OCI-LY7 (cell line): Measurements from ENCODE around the gene REEP6. TPM values are rescaled to one million over a fixed set of nuclear protein-coding genes. Genes with fewer than 3 reads are reported as not detected.

Experiments
- BruUV-seq: library from RNA; stranded (reverse); fragments of 400-500 nt; replicated peaks from 2 replicates; lab custom pipeline; 2021; lab: Mats Ljungman, UMichigan
- CTCF ChIA-PET: fragments of 300-600 bp; sonication (Branson Sonifier 250); formaldehyde crosslinking; loops from one replicate; lab custom pipeline; 2022; ENCODE audit warnings: antibody characterized with exemption; ENCODE audit not compliant: unreplicated experiment; lab: Charles Lee
- POLR2A ChIA-PET: fragments of 300-600 bp; sonication (Branson Sonifier 250); formaldehyde crosslinking; loops from one replicate; lab custom pipeline; 2022; ENCODE audit warnings: antibody characterized with exemption; lab: Charles Lee
- DNase-seq: peaks from one replicate; pipeline ENCODE4 v3.0.0-alpha.2; 2015; ENCODE audit warnings: low spot score
- H2AFZ ChIP-seq: fragments of 200-600 bp; sonication (generic), shearing (Covaris generic); 2 replicates; pipeline ENCODE4 v1.6.1; 2014; ENCODE audit warnings: mild to moderate bottlenecking, antibody characterized with exemption, low read length, moderate library complexity
- H3K27ac ChIP-seq: fragments of 200-600 bp; sonication (generic); 2 replicates; pipeline ENCODE4 v1.5.1; 2014; ENCODE audit warnings: mixed run types, low read depth, mild to moderate bottlenecking, moderate library complexity, low read length, inconsistent platforms; ENCODE audit not compliant: poor library complexity, severe bottlenecking
- H3K36me3 ChIP-seq: fragments of 200-600 bp; sonication (generic); 2 replicates; pipeline ENCODE4 v1.6.1; 2014; ENCODE audit warnings: mild to moderate bottlenecking, antibody characterized with exemption, low read length, moderate library complexity, mixed read lengths; ENCODE audit not compliant: insufficient read depth
- H3K4me1 ChIP-seq: fragments of 200-600 bp; sonication (generic); 2 replicates; pipeline ENCODE4 v1.5.1; 2014; ENCODE audit warnings: mild to moderate bottlenecking, low read length; ENCODE audit not compliant: insufficient read depth, poor library complexity, severe bottlenecking
- H3K4me2 ChIP-seq: fragments of 200-600 bp; sonication (generic); 2 replicates; pipeline ENCODE4 v1.6.1; 2014; ENCODE audit warnings: mild to moderate bottlenecking, low read length
- H3K4me3 ChIP-seq: fragments of 200-600 bp; sonication (generic); 2 replicates; pipeline ENCODE4 v1.5.1; 2014; ENCODE audit warnings: mild to moderate bottlenecking, low read depth, low read length; ENCODE audit not compliant: poor library complexity, severe bottlenecking
- H3K79me2 ChIP-seq: fragments of 200-600 bp; sonication (generic); 2 replicates; pipeline ENCODE4 v1.6.1; 2016; ENCODE audit warnings: low read depth, mild to moderate bottlenecking, low read length, moderate library complexity, mixed read lengths; ENCODE audit not compliant: insufficient read depth
- H3K9me2 ChIP-seq: fragments of 200-600 bp; sonication (generic); 2 replicates; pipeline ENCODE4 v1.6.1; 2016; ENCODE audit warnings: mild to moderate bottlenecking, low read length, mixed read lengths; ENCODE audit not compliant: insufficient read depth
- H3K9me3 ChIP-seq: fragments of 200-600 bp; sonication (generic); 2 replicates; pipeline ENCODE4 v1.6.1; 2014; ENCODE audit warnings: mild to moderate bottlenecking, mixed run types, low read length, mixed read lengths
- H4K20me1 ChIP-seq: fragments of 200-600 bp; sonication (generic); 2 replicates; pipeline ENCODE4 v1.6.1; 2014; ENCODE audit warnings: mild to moderate bottlenecking, antibody characterized with exemption, low read length, moderate library complexity, mixed read lengths; ENCODE audit not compliant: insufficient read depth
- EZH2phosphoT487 ChIP-seq: fragments of 200-600 bp; sonication (generic); IDR thresholded peaks from 2 replicates; pipeline ENCODE4 v1.6.1; 2018; ENCODE audit warnings: low read depth, borderline replicate concordance, mild to moderate bottlenecking, mixed run types, antibody characterized with exemption, low read length, moderate library complexity, mixed read lengths
- intact Hi-C: fragments of 100-400 bp; cut with micrococcal nuclease; formaldehyde crosslinking; loops from one replicate; pipeline ENCODE4 v1.10.0; 2022; ENCODE audit not compliant: unreplicated experiment
- total RNA-seq, 2 experiments: library from RNA; depleted of rRNA in 1 of 2; stranded (reverse); fragments of >200 nt in 1 of 2; shearing (Covaris generic) in 1 of 2; gene quantifications; 2 replicates each; pipeline ENCODE4 v1.2.3, GENCODE V29; 2014 to 2022
- TF ChIP-seq, protein P1 (sequence below): fragments of 200-600 bp; sonication (generic); conservative IDR thresholded peaks from 2 replicates; pipeline ENCODE4 v1.5.1; 2014; ENCODE audit warnings: mild to moderate bottlenecking, antibody characterized with exemption, low read length, moderate library complexity, mixed read lengths

The REEP6 gene
- total RNA-seq, 2 experiments from 2014 or later = 1.3 to 3.6 TPM

DNA sequence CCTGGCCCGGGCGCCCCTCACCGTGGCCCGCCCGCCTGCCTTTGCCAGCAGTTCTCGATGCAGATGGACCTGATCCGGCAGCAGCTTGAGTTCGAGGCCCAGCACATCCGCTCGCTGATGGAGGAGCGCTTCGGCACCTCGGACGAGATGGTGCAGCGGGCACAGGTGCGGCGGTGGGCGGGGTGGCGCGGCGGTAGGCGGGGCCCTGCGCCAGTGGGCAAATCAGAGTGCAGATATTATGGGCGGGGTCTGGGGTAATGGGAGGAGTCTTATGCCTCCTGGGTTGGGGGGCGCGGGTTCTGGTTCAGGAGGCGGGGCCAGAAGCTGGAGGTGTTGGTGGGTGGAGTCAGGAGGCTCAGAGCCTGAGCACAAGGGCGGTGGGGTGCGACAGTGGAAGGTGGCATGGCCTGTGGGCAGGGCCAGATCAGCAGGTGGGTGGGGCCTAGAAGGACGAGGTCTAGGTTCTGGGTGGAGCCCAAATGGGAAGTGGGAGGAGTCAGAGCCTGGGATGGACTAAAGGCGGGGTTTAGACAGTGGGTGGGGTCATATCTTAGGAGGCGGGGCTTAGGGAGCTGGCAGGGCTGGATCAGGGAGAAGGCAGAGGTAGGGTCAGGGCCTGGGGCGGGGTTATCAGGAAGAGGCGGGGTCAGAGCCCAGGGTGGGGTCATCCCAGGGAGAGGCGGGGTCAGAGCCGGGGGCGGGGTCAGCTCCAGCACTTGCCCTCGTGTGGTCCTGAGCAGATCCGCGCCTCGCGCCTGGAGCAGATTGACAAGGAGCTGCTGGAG is 35.5 kb upstream of the REEP6 start:
- Histone ChIP-seq H3K36me3 (no peaks in the 10 kb centered on the region), H3K4me2 (peak overlapping the region; percentile 85), H3K9me3 (no peaks in the 10 kb centered on the region), H3K9me2 (no peaks in the 10 kb centered on the region), H3K4me3 (peak overlapping the region; percentile 52), H3K27ac (peak overlapping the region; percentile 59), H2AFZ (no peak overlapping the region), H4K20me1 (no peaks in the 10 kb centered on the region), H3K4me1 (peaks cover 26% of the 10 kb centered on the region), H3K79me2 (no peaks in the 10 kb centered on the region)
- DNase-seq = peak; percentile 95
- no TSS peak for BruUV-seq
- TF ChIP-seq, protein P1, sequence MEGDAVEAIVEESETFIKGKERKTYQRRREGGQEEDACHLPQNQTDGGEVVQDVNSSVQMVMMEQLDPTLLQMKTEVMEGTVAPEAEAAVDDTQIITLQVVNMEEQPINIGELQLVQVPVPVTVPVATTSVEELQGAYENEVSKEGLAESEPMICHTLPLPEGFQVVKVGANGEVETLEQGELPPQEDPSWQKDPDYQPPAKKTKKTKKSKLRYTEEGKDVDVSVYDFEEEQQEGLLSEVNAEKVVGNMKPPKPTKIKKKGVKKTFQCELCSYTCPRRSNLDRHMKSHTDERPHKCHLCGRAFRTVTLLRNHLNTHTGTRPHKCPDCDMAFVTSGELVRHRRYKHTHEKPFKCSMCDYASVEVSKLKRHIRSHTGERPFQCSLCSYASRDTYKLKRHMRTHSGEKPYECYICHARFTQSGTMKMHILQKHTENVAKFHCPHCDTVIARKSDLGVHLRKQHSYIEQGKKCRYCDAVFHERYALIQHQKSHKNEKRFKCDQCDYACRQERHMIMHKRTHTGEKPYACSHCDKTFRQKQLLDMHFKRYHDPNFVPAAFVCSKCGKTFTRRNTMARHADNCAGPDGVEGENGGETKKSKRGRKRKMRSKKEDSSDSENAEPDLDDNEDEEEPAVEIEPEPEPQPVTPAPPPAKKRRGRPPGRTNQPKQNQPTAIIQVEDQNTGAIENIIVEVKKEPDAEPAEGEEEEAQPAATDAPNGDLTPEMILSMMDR = no peak
- TF ChIP-seq EZH2phosphoT487 = no peak
- ChIA-PET CTCF (no interaction called here), POLR2A (no interaction called here)
- intact Hi-C loops = loop anchor here (1.0 kb wide), 1 partner anchor 24 kb away; the partner anchor contains the start of gene C19orf25

DNA sequence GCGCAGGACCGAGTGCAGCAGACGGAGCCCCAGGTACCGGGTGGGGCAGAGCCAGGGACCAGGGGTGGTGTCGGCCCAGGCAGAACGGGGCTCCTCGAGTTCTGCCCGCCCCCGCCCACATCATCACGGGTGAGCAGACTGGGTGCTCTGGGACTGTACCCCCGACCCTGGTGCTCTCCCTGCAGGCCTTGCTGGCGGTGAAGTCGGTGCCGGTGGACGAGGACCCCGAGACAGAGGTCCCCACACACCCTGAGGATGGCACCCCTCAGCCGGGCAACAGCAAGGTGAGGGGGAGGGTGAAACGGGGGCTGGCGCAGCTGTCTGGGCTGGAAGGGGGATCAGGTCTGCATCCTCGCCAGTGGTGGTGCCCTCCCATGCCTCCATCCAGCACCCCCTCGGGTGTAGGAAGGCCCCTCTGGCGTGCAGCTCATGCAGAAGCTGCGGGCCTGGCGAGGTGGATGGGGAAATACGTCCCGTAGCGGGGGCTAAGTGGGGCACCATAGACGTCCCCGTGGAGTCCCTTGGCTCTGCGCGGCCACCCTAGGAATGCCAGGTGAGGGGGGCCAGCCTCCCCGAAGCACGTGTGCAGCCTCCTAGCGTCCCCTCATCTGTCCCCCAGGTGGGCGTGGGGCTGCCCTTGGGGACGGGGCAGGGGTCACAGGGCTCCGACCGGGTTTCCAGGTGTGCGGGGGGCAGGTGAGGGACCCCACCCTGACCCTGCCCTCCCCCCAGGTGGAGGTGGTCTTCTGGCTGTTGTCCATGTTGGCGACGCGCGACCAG is 34.7 kb upstream of the REEP6 start:
- Histone ChIP-seq H3K4me3 (no peak overlapping the region), H3K4me2 (peak overlapping the region; percentile 85; the same call in 1 of the 2 replicates), H2AFZ (no peak overlapping the region), H3K27ac (no peak overlapping the region), H4K20me1 (no peaks in the 10 kb centered on the region), H3K4me1 (peaks cover 26% of the 10 kb centered on the region), H3K9me2 (no peaks in the 10 kb centered on the region), H3K9me3 (no peaks in the 10 kb centered on the region), H3K36me3 (no peaks in the 10 kb centered on the region), H3K79me2 (no peaks in the 10 kb centered on the region)
- TF ChIP-seq, protein P1 = no peak
- TF ChIP-seq EZH2phosphoT487 = no peak
- CTCF ChIA-PET = no interaction called here
- BruUV-seq = no TSS peak
- no peak for DNase-seq
- intact Hi-C loops = no loop called here
- POLR2A ChIA-PET = no interaction called here
